Endothelial cell of umbilical vein (primary cell): ENCODE data around the gene LGALS3. TPM values are rescaled to one million over a fixed set of nuclear protein-coding genes. Genes with fewer than 3 reads are reported as not detected.

Source experiments
- BruUV-seq: library from RNA; stranded (reverse); fragments of 400-500 nt; replicated peaks from 2 replicates; lab custom pipeline; 2021; lab: Mats Ljungman, UMichigan
- CTCF ChIA-PET: fragments of 300-600, 350-600 bp; sonication (Branson Sonifier 250); formaldehyde crosslinking; loops from one replicate; lab custom pipeline; 2021; ENCODE audit warnings: antibody characterized with exemption, inconsistent platforms; lab: Charles Lee
- POLR2A ChIA-PET: fragments of 300-600, 350-600 bp; sonication (Branson Sonifier 250); formaldehyde crosslinking; loops from one replicate; lab custom pipeline; 2021; ENCODE audit warnings: antibody characterized with exemption, inconsistent platforms; lab: Charles Lee
- DNase-seq: peaks from one replicate; pipeline ENCODE4 v3.0.0-alpha.2; 2011; ENCODE audit warnings: low read depth, low spot score
- FAIRE-seq: peaks from 2 replicates; lab custom pipeline; 2011; peaks lifted over from hg19 to GRCh38; lab: Jason Lieb, UNC
- H2AFZ ChIP-seq: 2 replicates; pipeline ENCODE4 v1.6.0; 2012; ENCODE audit warnings: low read depth, low read length, control low read depth, inconsistent platforms
- H3K27ac ChIP-seq: 2 replicates; pipeline ENCODE4 v1.5.1; 2011; ENCODE audit warnings: low read depth, mild to moderate bottlenecking, control low read depth, low read length, moderate library complexity; ENCODE audit not compliant: insufficient read depth
- H3K27me3 ChIP-seq, 2 experiments: 2 replicates each; pipeline versions ENCODE4 v1.6.0 to v1.6.1; 2011; ENCODE audit warnings: low read length in 2 of 2, mixed read lengths in 1 of 2; ENCODE audit not compliant: control insufficient read depth in 2 of 2, insufficient read depth in 2 of 2
- H3K36me3 ChIP-seq, 2 experiments: 2 replicates in 1 of 2; 3 replicates in 1 of 2; pipeline ENCODE4 v1.5.1; 2011; ENCODE audit warnings: low read length in 2 of 2, mild to moderate bottlenecking in 1 of 2, moderate library complexity in 1 of 2; ENCODE audit not compliant: control insufficient read depth in 2 of 2, insufficient read depth in 2 of 2; ENCODE audit errors: extremely low read depth in 1 of 2
- H3K4me1 ChIP-seq: 3 replicates; pipeline ENCODE4 v1.5.1; 2011; ENCODE audit warnings: mild to moderate bottlenecking, low read length; ENCODE audit not compliant: control insufficient read depth, insufficient read depth; ENCODE audit errors: extremely low read depth
- H3K4me2 ChIP-seq: 2 replicates; pipeline ENCODE4 v1.6.1; 2011; ENCODE audit warnings: low read length, control low read depth, mixed read lengths; ENCODE audit not compliant: insufficient read depth
- H3K4me3 ChIP-seq, 3 experiments: fragments of 200-600 bp in 1 of 3; sonication (generic), shearing (Covaris generic) in 1 of 3; replicated peaks in 1 of 3; 2 replicates each; pipeline ENCODE4 v1.5.1; 2011 to 2016; ENCODE audit warnings: control low read depth in 3 of 3, low read length in 3 of 3, mild to moderate bottlenecking in 2 of 3, inconsistent platforms in 1 of 3, low read depth in 1 of 3, moderate library complexity in 1 of 3; ENCODE audit not compliant: insufficient read depth in 1 of 3
- H3K79me2 ChIP-seq: 2 replicates; pipeline ENCODE4 v1.6.0; 2012; ENCODE audit warnings: low read length, inconsistent platforms; ENCODE audit not compliant: control insufficient read depth, insufficient read depth
- H3K9ac ChIP-seq: replicated peaks from 2 replicates; pipeline ENCODE3; 2011; ENCODE audit warnings: low read length, control low read depth; ENCODE audit not compliant: insufficient read depth; ENCODE audit errors: extremely low read depth
- H3K9me1 ChIP-seq: replicated peaks from 3 replicates; pipeline ENCODE4 v1.6.0; 2011; ENCODE audit warnings: mild to moderate bottlenecking, low read length; ENCODE audit not compliant: control insufficient read depth, insufficient read depth; ENCODE audit errors: extremely low read depth
- H3K9me3 ChIP-seq: replicated peaks from 2 replicates; pipeline ENCODE4 v1.5.1; 2012; ENCODE audit warnings: low read length, inconsistent platforms; ENCODE audit not compliant: control insufficient read depth, insufficient read depth
- H4K20me1 ChIP-seq: replicated peaks from 2 replicates; pipeline ENCODE3; 2011; ENCODE audit warnings: mild to moderate bottlenecking, low read length; ENCODE audit not compliant: control insufficient read depth, insufficient read depth; ENCODE audit errors: extremely low read depth
- EZH2 ChIP-seq: IDR thresholded peaks from 2 replicates; pipeline ENCODE4 v1.6.1; 2012; ENCODE audit warnings: borderline replicate concordance, low read depth, mild to moderate bottlenecking, moderate library complexity, low read length, inconsistent platforms; ENCODE audit not compliant: severe bottlenecking
- FOS ChIP-seq: IDR thresholded peaks from 2 replicates; pipeline ENCODE4 v1.6.1; 2011; ENCODE audit warnings: mild to moderate bottlenecking, low read length, moderate library complexity, borderline replicate concordance; ENCODE audit not compliant: insufficient read depth
- GATA2 ChIP-seq: IDR thresholded peaks from 2 replicates; pipeline ENCODE4 v1.7.0; 2011; ENCODE audit warnings: low read depth, mild to moderate bottlenecking, moderate library complexity, mixed read lengths, low read length; ENCODE audit not compliant: insufficient read length, insufficient read depth
- JUN ChIP-seq: IDR thresholded peaks from 2 replicates; pipeline ENCODE4 v1.6.1; 2011; ENCODE audit warnings: borderline replicate concordance, low read depth; ENCODE audit not compliant: insufficient read length, insufficient read depth
- MYC ChIP-seq: IDR thresholded peaks from one replicate; pipeline ENCODE4 v1.6.1; 2011; ENCODE audit warnings: mild to moderate bottlenecking, low read depth, low read length
- POLR2A ChIP-seq: IDR thresholded peaks from 2 replicates; pipeline ENCODE4 v1.6.1; 2012; ENCODE audit warnings: low read depth, mild to moderate bottlenecking, control low read depth, low read length
- POLR2AphosphoS5 ChIP-seq: IDR thresholded peaks from 2 replicates; pipeline ENCODE4 v1.6.1; 2012; ENCODE audit warnings: low read depth, mild to moderate bottlenecking, control low read depth, low read length, moderate library complexity; ENCODE audit not compliant: insufficient read depth
- dilution Hi-C: fragments of 300-500 bp; cut with MboI; formaldehyde crosslinking; loops from one replicate; pipeline ENCODE4 v1.15.0; 2019; ENCODE audit warnings: low sequenced_read_pairs; ENCODE audit not compliant: extremely low pct_ligation_motif_present
- intact Hi-C: fragments of 100-400 bp; cut with micrococcal nuclease; formaldehyde crosslinking; loops from one replicate; pipeline ENCODE4 v1.10.0; 2022
- polyA plus RNA-seq, 4 experiments: library from polyadenylated mRNA; depleted of rRNA in 3 of 4; stranded (reverse) in 3 of 4; unstranded in 1 of 4; fragments of >200 nt; gene quantifications; 2 replicates each; pipeline versions ENCODE4 v1.2.1 to v1.2.3, GENCODE V29; 2011 to 2012; ENCODE audit warnings: missing spikeins in 1 of 4
- total RNA-seq: library from RNA; stranded (reverse); gene quantifications from 2 replicates; pipeline ENCODE4 v1.2.3, GENCODE V29; 2021
- TF ChIP-seq, protein P1 (sequence below), 2 donors: IDR thresholded peaks; 1 replicate in 1 of 2; 2 replicates in 1 of 2; pipeline ENCODE4 v1.5.1; 2011; ENCODE audit warnings: low read length in 2 of 2, mild to moderate bottlenecking in 2 of 2, moderate library complexity in 2 of 2, control low read depth in 1 of 2, inconsistent platforms in 1 of 2, low read depth in 1 of 2; ENCODE audit not compliant: insufficient read depth in 1 of 2; ENCODE audit errors: extremely low read depth in 1 of 2
- TF ChIP-seq, protein P2 (sequence below): IDR thresholded peaks from 2 replicates; pipeline ENCODE4 v1.6.1; 2011; ENCODE audit not compliant: insufficient read depth, insufficient read length

Gene LGALS3
- total and polyA plus RNA-seq, 2 donors (not counting 3 experiments of a cell fraction or from before 2014, with no cell fraction given), result 33.8 to 55.1 TPM

DNA sequence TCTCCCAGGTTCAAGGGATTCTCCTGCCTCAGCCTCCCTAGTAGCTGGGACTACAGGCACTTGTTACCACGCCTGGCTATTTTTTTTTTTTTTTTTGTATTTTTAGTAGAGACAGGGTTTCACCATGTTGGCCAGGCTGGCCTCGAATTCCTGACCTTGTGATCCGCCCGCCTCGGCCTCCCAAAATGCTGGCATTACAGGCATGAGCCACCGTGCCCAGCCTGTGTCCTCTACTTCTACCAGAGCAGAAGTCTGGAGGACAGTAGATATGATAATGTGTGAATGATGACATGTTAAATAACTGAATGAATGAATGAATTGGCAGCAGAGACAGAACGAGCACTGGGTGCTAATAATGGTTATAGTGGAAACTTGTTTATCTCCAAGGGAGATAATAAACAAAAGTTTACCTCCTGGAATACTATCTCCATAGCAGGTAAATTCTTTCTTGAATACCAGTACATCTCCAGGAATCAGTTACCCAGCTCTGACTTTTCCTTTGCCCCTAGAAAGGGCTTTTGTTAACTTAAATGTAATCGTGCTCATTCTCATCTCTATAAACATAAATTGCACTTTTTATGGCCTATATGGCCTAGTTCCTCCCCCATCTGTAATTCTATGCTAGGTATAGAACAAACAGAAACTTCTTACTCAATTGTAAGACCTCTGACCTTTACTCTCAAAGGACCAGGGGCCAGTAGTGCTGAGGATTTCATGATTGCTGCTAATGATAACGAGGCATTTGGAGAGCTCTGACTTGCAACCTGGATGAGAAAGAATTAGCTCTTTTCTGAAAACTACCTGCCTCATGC lies 7.2 kb upstream of the LGALS3 start:
- intact Hi-C loops, result no loop called here
- ChIA-PET POLR2A (no interaction called here), CTCF (no interaction called here)
- DNase-seq (no peak), FAIRE-seq (no peak)
- Histone ChIP-seq H3K79me2 (no peaks in the 10 kb centered on the region), H3K36me3 (no peaks in the 10 kb centered on the region), H3K27me3 (no peaks in the 10 kb centered on the region), H3K9ac (no peak overlapping the region), H3K4me1 (no peaks in the 10 kb centered on the region), H2AFZ (no peak overlapping the region), H3K9me3 (no peaks in the 10 kb centered on the region), H3K4me3 (no peak overlapping the region), H3K9me1 (no peaks in the 10 kb centered on the region), H3K4me2 (no peak overlapping the region), H4K20me1 (no peaks in the 10 kb centered on the region), H3K27ac (no peak overlapping the region)
- TF ChIP-seq, protein P1, sequence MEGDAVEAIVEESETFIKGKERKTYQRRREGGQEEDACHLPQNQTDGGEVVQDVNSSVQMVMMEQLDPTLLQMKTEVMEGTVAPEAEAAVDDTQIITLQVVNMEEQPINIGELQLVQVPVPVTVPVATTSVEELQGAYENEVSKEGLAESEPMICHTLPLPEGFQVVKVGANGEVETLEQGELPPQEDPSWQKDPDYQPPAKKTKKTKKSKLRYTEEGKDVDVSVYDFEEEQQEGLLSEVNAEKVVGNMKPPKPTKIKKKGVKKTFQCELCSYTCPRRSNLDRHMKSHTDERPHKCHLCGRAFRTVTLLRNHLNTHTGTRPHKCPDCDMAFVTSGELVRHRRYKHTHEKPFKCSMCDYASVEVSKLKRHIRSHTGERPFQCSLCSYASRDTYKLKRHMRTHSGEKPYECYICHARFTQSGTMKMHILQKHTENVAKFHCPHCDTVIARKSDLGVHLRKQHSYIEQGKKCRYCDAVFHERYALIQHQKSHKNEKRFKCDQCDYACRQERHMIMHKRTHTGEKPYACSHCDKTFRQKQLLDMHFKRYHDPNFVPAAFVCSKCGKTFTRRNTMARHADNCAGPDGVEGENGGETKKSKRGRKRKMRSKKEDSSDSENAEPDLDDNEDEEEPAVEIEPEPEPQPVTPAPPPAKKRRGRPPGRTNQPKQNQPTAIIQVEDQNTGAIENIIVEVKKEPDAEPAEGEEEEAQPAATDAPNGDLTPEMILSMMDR (IDR thresholded peaks at IDR 0.05; ENCODE audit: extremely low read depth in 1 of 2, insufficient read depth in 1 of 2, low read depth in 1 of 2, low read length in 2 of 2), result no peak
- TF ChIP-seq GATA2 (no peak), EZH2 (no peak), POLR2AphosphoS5 (no peak), FOS (no peak), JUN (no peak), POLR2A (no peak), MYC (no peak)
- TF ChIP-seq, protein P2, sequence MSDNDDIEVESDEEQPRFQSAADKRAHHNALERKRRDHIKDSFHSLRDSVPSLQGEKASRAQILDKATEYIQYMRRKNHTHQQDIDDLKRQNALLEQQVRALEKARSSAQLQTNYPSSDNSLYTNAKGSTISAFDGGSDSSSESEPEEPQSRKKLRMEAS, result no peak
- no TSS peak for BruUV-seq
- dilution Hi-C loops, result no loop called here
